ENCODE results near the gene SLC25A42. TPM values are rescaled to one million over a fixed set of nuclear protein-coding genes. Genes with fewer than 3 reads are reported as not detected.
A peak's percentile ranks its signal among the peaks of the same experiment; 100 is the strongest.

The SLC25A42 gene
- total and polyA plus RNA-seq, 2 of the 13 experiments (the other 11 are each of a cell fraction or from before 2014, with no cell fraction given): 12.8 to 18.3 TPM

- TF ChIP-seq NR0B2 (CRISPR knock-in tag; IDR thresholded peaks at IDR 0.05) (0 out of 2 replicates have a peak, but pooled peaks have one; percentile 38), PCBP1 (IDR thresholded peaks at IDR 0.05; ENCODE audit: borderline replicate concordance, low read depth, low read length) (peak; percentile 75; the same call in 1 of the 2 replicates), ZSCAN21 (CRISPR knock-in tag; IDR thresholded peaks at IDR 0.05; ENCODE audit: borderline replicate concordance) (peak; percentile 62; the same call in 1 of the 2 replicates), E2F5 (CRISPR knock-in tag; conservative IDR thresholded peaks at IDR 0.05) (peak; percentile 70; the same call in 1 of the 2 replicates), ZBTB20 (CRISPR knock-in tag; IDR thresholded peaks at IDR 0.05; ENCODE audit: borderline replicate concordance, low read depth) (peak; percentile 15; the same call in 1 of the 2 replicates), MAF1 (CRISPR knock-in tag; IDR thresholded peaks at IDR 0.05; ENCODE audit: borderline replicate concordance) (0 out of 2 replicates have a peak, but pooled peaks have one; percentile 57), MXD4 (CRISPR knock-in tag; IDR thresholded peaks at IDR 0.05) (no peak; the same call in 1 of the 2 replicates), ZNF609 (CRISPR knock-in tag; IDR thresholded peaks at IDR 0.05; ENCODE audit: borderline replicate concordance) (peak; percentile 40; the same call in 1 of the 2 replicates), FUBP1 (CRISPR knock-in tag; IDR thresholded peaks at IDR 0.05; ENCODE audit: borderline replicate concordance) (0 out of 2 replicates have a peak, but pooled peaks have one; percentile 42), ZNF850 (CRISPR knock-in tag; conservative IDR thresholded peaks at IDR 0.05) (no peak), ZNF501 (CRISPR knock-in tag; IDR thresholded peaks at IDR 0.05) (peak; percentile 57; the same call in 1 of the 2 replicates), NFIB (CRISPR knock-in tag; IDR thresholded peaks at IDR 0.05; ENCODE audit: borderline replicate concordance) (no peak), NCOA1 (CRISPR knock-in tag; IDR thresholded peaks at IDR 0.05) (no peak), NR2F1 (CRISPR knock-in tag; IDR thresholded peaks at IDR 0.05) (0 out of 4 replicates have a peak, but pooled peaks of 1 of the 2 experiments have one; percentile 11), ZNF607 (CRISPR knock-in tag; IDR thresholded peaks at IDR 0.05; ENCODE audit: borderline replicate concordance) (peak; percentile 61; the same call in 1 of the 2 replicates), ZNF234 (CRISPR knock-in tag; conservative IDR thresholded peaks at IDR 0.05) (no peak), DNMT1 (CRISPR knock-in tag; IDR thresholded peaks at IDR 0.05) (0 out of 2 replicates have a peak, but pooled peaks have one; percentile 32), WIZ (CRISPR knock-in tag; IDR thresholded peaks at IDR 0.05) (no peak), POLR2AphosphoS5 (IDR thresholded peaks at IDR 0.05; ENCODE audit: low read depth, low read length) (peak; percentile 54; the same call in 1 of the 2 replicates)
These were observed at the start of gene SLC25A42 (continued) for GRCh38 chr19:19063183-19064097.

All from HepG2 (cell line).